ENCODE data around the gene GNG2. TPM values are rescaled to one million over a fixed set of nuclear protein-coding genes. Genes with fewer than 3 reads are reported as not detected.

GNG2 gene
- polyA plus RNA-seq, 1 of the 3 experiments (the other 2 are of a cell fraction) = 17.8 TPM

DNA sequence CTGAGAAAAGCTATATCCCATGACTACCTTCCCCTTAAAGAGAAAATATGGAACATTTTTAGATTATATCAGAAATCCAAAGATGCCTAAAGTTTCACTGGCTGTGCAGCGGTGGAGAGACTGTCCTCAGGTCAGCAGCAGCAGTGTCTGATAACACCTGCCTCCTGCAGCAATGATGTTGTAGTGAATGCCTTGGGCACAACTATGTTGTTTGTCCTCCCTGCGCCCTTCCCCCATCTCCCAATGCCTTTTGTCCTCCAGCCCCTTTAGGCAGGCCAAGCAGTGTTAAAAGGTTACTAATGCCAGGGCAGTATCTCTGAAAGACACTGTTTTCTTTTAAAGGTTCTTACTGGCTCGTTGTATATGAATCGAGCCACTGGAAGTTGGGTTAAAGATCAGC, 142.1 kb downstream of the GNG2 start:
- Histone ChIP-seq H3F3A (replicated peaks; ENCODE audit: insufficient read depth) (peaks cover 25% of the 10 kb centered on the region), H4K20me1 (ENCODE audit: insufficient read depth) (no peaks in the 10 kb centered on the region), H3K27me3 (ENCODE audit: insufficient read depth) (no peaks in the 10 kb centered on the region), H3K9me2 (no peaks in the 10 kb centered on the region), H2AFZ (ENCODE audit: low read depth) (no peak overlapping the region), H3K36me3 (replicated peaks in 1 of 2; ENCODE audit: control insufficient read depth in 1 of 2, insufficient read depth in 2 of 2, low read length in 1 of 2) (peaks cover 79 to 100% of the 10 kb centered on the region in 2 experiments), H3K4me2 (no peak overlapping the region), H3K9me3 (no peaks in the 10 kb centered on the region), H3K4me3 (ENCODE audit: low read depth in 2 of 2, low read length in 1 of 2) (no peak overlapping the region), H3K79me2 (ENCODE audit: insufficient read depth) (peaks cover 40% of the 10 kb centered on the region), H3K27ac (ENCODE audit: low read depth in 2 of 2, low read length in 1 of 2) (peak overlapping the region in 1 of 2 experiments; percentile 13; a peak in 1 of 4 replicates), H3K9ac (no peak overlapping the region), H3K4me1 (ENCODE audit: control insufficient read depth in 1 of 2, insufficient read depth in 2 of 2, low read depth in 1 of 2, low read length in 1 of 2) (peaks cover 0 to 17% of the 10 kb centered on the region in 2 experiments; a peak in 2 of 4 replicates)
- POLR2A ChIA-PET = no interaction called here
- DNase-seq = no peak
- WGBS (ENCODE audit: low lambda C conversion rate) = 98% methylated on average over 4 of the region's 4 CpGs
- TF ChIP-seq YY1 (IDR thresholded peaks at IDR 0.05; ENCODE audit: low read depth) = no peak
- TF ChIP-seq NFIC (IDR thresholded peaks at IDR 0.05; ENCODE audit: borderline replicate concordance) = no peak
- no peak for TF ChIP-seq FOXJ3 (CRISPR knock-in tag; IDR thresholded peaks at IDR 0.05)
- TF ChIP-seq NRF1 (IDR thresholded peaks at IDR 0.05; ENCODE audit: low read depth, low read length) = no peak
- no peak for TF ChIP-seq TCF12 (IDR thresholded peaks at IDR 0.05)
- no peak for TF ChIP-seq EZH2phosphoT487 (IDR thresholded peaks at IDR 0.05; ENCODE audit: borderline replicate concordance, low read depth)
- no peak for TF ChIP-seq CHD2 (IDR thresholded peaks at IDR 0.05; ENCODE audit: low read length, partially characterized antibody)
- TF ChIP-seq TAF1 (IDR thresholded peaks at IDR 0.05; ENCODE audit: borderline replicate concordance, low read depth, low read length) = no peak
- TF ChIP-seq MXI1 (IDR thresholded peaks at IDR 0.05; ENCODE audit: low read depth, low read length) = no peak
- TF ChIP-seq, protein P1, sequence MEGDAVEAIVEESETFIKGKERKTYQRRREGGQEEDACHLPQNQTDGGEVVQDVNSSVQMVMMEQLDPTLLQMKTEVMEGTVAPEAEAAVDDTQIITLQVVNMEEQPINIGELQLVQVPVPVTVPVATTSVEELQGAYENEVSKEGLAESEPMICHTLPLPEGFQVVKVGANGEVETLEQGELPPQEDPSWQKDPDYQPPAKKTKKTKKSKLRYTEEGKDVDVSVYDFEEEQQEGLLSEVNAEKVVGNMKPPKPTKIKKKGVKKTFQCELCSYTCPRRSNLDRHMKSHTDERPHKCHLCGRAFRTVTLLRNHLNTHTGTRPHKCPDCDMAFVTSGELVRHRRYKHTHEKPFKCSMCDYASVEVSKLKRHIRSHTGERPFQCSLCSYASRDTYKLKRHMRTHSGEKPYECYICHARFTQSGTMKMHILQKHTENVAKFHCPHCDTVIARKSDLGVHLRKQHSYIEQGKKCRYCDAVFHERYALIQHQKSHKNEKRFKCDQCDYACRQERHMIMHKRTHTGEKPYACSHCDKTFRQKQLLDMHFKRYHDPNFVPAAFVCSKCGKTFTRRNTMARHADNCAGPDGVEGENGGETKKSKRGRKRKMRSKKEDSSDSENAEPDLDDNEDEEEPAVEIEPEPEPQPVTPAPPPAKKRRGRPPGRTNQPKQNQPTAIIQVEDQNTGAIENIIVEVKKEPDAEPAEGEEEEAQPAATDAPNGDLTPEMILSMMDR (IDR thresholded peaks at IDR 0.05) = no peak
- no peak for TF ChIP-seq TEAD4 (IDR thresholded peaks at IDR 0.05; ENCODE audit: borderline replicate concordance, insufficient read depth)
- TF ChIP-seq, protein P2, sequence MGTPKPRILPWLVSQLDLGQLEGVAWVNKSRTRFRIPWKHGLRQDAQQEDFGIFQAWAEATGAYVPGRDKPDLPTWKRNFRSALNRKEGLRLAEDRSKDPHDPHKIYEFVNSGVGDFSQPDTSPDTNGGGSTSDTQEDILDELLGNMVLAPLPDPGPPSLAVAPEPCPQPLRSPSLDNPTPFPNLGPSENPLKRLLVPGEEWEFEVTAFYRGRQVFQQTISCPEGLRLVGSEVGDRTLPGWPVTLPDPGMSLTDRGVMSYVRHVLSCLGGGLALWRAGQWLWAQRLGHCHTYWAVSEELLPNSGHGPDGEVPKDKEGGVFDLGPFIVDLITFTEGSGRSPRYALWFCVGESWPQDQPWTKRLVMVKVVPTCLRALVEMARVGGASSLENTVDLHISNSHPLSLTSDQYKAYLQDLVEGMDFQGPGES (IDR thresholded peaks at IDR 0.05; ENCODE audit: low read depth, low read length) = no peak
- TF ChIP-seq GABPA (IDR thresholded peaks at IDR 0.05; ENCODE audit: low read depth) = no peak
- TF ChIP-seq, protein P3, sequence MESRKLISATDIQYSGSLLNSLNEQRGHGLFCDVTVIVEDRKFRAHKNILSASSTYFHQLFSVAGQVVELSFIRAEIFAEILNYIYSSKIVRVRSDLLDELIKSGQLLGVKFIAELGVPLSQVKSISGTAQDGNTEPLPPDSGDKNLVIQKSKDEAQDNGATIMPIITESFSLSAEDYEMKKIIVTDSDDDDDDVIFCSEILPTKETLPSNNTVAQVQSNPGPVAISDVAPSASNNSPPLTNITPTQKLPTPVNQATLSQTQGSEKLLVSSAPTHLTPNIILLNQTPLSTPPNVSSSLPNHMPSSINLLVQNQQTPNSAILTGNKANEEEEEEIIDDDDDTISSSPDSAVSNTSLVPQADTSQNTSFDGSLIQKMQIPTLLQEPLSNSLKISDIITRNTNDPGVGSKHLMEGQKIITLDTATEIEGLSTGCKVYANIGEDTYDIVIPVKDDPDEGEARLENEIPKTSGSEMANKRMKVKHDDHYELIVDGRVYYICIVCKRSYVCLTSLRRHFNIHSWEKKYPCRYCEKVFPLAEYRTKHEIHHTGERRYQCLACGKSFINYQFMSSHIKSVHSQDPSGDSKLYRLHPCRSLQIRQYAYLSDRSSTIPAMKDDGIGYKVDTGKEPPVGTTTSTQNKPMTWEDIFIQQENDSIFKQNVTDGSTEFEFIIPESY (IDR thresholded peaks at IDR 0.05; ENCODE audit: borderline replicate concordance, low read depth) = no peak
- CTCF ChIA-PET = no interaction called here

Data from SK-N-SH (cell line).